Natural killer cell (primary cell): Measurements from ENCODE around the gene LPO. TPM values are rescaled to one million over a fixed set of nuclear protein-coding genes. Genes with fewer than 3 reads are reported as not detected.
A peak's percentile ranks its signal among the peaks of the same experiment; 100 is the strongest.

Experiments used
- ATAC-seq, 3 donors: fragments of 150-1000 bp in 2 of 3; fragments of 200-7000 bp in 1 of 3; cut with Tn5 transposase; 1 replicate in 1 of 3; 2 replicates in 2 of 3; pipeline ENCODE4 v1.10.0; 2021; ENCODE audit warnings: mild to moderate bottlenecking in 2 of 3, moderate library complexity in 2 of 3
- DNase-seq, 2 donors: peaks; one replicate each; pipeline versions ENCODE4 v3.0.0 to v3.0.0-alpha.2; 2013 to 2021; ENCODE audit warnings: mixed read lengths in 1 of 2
- H3K27ac ChIP-seq: one replicate; pipeline ENCODE4 v1.5.1; 2013; ENCODE audit warnings: mild to moderate bottlenecking, low read length
- H3K27me3 ChIP-seq: one replicate; pipeline ENCODE4 v1.6.1; 2013; ENCODE audit warnings: low read length; ENCODE audit not compliant: control insufficient read depth, insufficient read depth
- H3K36me3 ChIP-seq: one replicate; pipeline ENCODE4 v1.6.1; 2013; ENCODE audit warnings: low read length; ENCODE audit not compliant: control insufficient read depth, insufficient read depth
- H3K4me1 ChIP-seq: one replicate; pipeline ENCODE4 v1.6.1; 2013; ENCODE audit warnings: low read length; ENCODE audit not compliant: control insufficient read depth, insufficient read depth
- H3K4me3 ChIP-seq: one replicate; pipeline ENCODE4 v1.5.1; 2013; ENCODE audit warnings: low read length
- H3K9me3 ChIP-seq: one replicate; pipeline ENCODE4 v1.6.1; 2013; ENCODE audit warnings: low read length; ENCODE audit not compliant: control insufficient read depth, insufficient read depth
- H3K27ac Mint-ChIP-seq, 2 donors: one replicate each; pipeline ENCODE4 v1.8.0; 2022; ENCODE audit warnings: mild to moderate bottlenecking in 2 of 2, mixed read lengths in 2 of 2, moderate library complexity in 1 of 2
- H3K27me3 Mint-ChIP-seq, 2 donors: one replicate each; pipeline ENCODE4 v1.8.0; 2022; ENCODE audit warnings: low read depth in 2 of 2, mixed read lengths in 2 of 2
- H3K36me3 Mint-ChIP-seq: one replicate; pipeline ENCODE4 v1.8.0; 2022; ENCODE audit warnings: mixed read lengths
- H3K4me1 Mint-ChIP-seq, 2 donors: one replicate each; pipeline ENCODE4 v1.8.0; 2022; ENCODE audit warnings: mixed read lengths in 2 of 2
- H3K4me3 Mint-ChIP-seq: one replicate; pipeline ENCODE4 v1.8.0; 2022; ENCODE audit warnings: mild to moderate bottlenecking, moderate library complexity, mixed read lengths
- H3K9me3 Mint-ChIP-seq, 2 donors: one replicate each; pipeline ENCODE4 v1.8.0; 2022; ENCODE audit warnings: mixed read lengths in 2 of 2
- WGBS: methylation state at CpG from one replicate; pipeline ENCODE4 v1.1.7; 2013; ENCODE audit warnings: missing lambda C conversion rate; ENCODE audit not compliant: insufficient coverage; 5-methylcytosine and 5-hydroxymethylcytosine counted together
- intact Hi-C: fragments of 100-400 bp; cut with micrococcal nuclease; formaldehyde crosslinking; loops from one replicate; pipeline ENCODE4 v1.14.2; 2022
- total RNA-seq, 4 donors: library from RNA; stranded (reverse); fragments of 120-200 nt in 1 of 4; gene quantifications; one replicate each; pipeline versions ENCODE4 v1.2.3 to v1.2.4, GENCODE V29; 2013 to 2022
- TF ChIP-seq, protein P1 (sequence below): fragments of 200-600 bp; IDR thresholded peaks from one replicate; pipeline ENCODE4 v1.8.0; 2022; ENCODE audit warnings: antibody characterized with exemption

Gene LPO
- total RNA-seq, 3 donors from 2014 or later (not counting 1 experiment from before 2014, with no cell fraction given): not detected

DNA sequence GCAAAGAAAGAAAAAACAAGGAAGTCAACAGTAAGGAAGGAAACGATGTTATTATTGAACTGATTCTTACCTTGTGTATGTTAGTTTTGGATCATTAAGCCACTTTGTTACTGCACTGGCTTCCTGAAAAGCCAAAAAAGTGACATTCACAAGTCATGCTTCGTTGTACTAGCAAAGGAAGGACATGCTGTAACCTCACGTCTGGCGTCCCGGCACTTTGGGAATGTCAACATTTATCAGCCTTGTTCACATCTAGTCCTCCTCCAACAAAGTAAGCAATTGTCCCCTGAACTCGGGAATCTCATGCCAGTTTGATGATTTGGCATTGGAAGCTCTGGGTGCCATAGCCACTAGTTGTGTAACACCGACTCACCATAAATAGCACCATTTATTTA lies 18.6 kb upstream of the LPO start:
- Histone ChIP-seq H3K27ac (peak overlapping the region; percentile 77), H3K4me3 (peak overlapping the region; percentile 81), H3K36me3 (peaks cover 2% of the 10 kb centered on the region), H3K4me1 (peaks cover 14% of the 10 kb centered on the region), H3K27me3 (no peaks in the 10 kb centered on the region), H3K9me3 (no peaks in the 10 kb centered on the region)
- H3K4me3 Mint-ChIP-seq: peak overlapping the region; percentile 96
- 75% methylated on average over 7 of the region's 7 CpGs for WGBS
- peaks cover 18 to 22% of the 10 kb centered on the region in 2 donors for H3K4me1 Mint-ChIP-seq
- intact Hi-C loops: loop anchor here (2.0 kb wide), 1 partner anchor 213 kb away; the partner anchor contains the start of gene SRSF1
- no peaks in the 10 kb centered on the region for H3K36me3 Mint-ChIP-seq
- ATAC-seq: no peak
- DNase-seq: peak in 1 of 2 donors; percentile 29
- H3K27ac Mint-ChIP-seq: peak overlapping the region; percentile 94 to 95
- TF ChIP-seq, protein P1, sequence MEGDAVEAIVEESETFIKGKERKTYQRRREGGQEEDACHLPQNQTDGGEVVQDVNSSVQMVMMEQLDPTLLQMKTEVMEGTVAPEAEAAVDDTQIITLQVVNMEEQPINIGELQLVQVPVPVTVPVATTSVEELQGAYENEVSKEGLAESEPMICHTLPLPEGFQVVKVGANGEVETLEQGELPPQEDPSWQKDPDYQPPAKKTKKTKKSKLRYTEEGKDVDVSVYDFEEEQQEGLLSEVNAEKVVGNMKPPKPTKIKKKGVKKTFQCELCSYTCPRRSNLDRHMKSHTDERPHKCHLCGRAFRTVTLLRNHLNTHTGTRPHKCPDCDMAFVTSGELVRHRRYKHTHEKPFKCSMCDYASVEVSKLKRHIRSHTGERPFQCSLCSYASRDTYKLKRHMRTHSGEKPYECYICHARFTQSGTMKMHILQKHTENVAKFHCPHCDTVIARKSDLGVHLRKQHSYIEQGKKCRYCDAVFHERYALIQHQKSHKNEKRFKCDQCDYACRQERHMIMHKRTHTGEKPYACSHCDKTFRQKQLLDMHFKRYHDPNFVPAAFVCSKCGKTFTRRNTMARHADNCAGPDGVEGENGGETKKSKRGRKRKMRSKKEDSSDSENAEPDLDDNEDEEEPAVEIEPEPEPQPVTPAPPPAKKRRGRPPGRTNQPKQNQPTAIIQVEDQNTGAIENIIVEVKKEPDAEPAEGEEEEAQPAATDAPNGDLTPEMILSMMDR: no peak
- H3K27me3 Mint-ChIP-seq: peaks cover 3 to 18% of the 10 kb centered on the region in 2 donors
- no peaks in the 10 kb centered on the region for H3K9me3 Mint-ChIP-seq

DNA sequence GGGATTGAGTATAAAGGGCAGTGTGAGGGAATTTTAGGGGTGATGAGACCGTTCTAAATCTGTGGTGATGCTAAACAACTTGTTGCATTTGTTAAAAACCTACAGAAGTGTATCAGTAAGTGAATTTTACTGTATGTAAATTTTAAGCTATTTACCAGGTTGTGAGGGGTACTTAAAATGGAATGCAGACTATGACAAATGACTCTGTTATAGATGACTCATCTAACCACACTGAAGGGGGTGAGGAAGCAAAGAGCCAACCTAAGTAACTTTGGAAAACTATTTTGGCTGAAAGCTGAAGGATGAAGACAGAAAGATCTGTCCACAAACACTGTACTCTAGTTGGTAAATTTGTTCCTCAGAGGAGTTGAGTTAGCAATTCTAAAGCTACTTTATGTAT lies 14.1 kb upstream of the LPO start:
- TF ChIP-seq, protein P1: no peak
- Histone ChIP-seq H3K4me3 (no peak overlapping the region), H3K4me1 (peaks cover 7% of the 10 kb centered on the region), H3K36me3 (no peaks in the 10 kb centered on the region), H3K27me3 (no peaks in the 10 kb centered on the region), H3K9me3 (no peaks in the 10 kb centered on the region), H3K27ac (no peak overlapping the region)
- H3K9me3 Mint-ChIP-seq: no peaks in the 10 kb centered on the region
- H3K4me1 Mint-ChIP-seq: peaks cover 8 to 11% of the 10 kb centered on the region in 2 donors
- H3K36me3 Mint-ChIP-seq: no peaks in the 10 kb centered on the region
- ATAC-seq (no peak), DNase-seq (no peak)
- 50% methylated on average over 1 of the region's 1 CpG for WGBS
- H3K27ac Mint-ChIP-seq: no peak overlapping the region
- intact Hi-C loops: no loop called here
- H3K27me3 Mint-ChIP-seq: peaks cover 14 to 18% of the 10 kb centered on the region in 2 donors
- no peak overlapping the region for H3K4me3 Mint-ChIP-seq

DNA sequence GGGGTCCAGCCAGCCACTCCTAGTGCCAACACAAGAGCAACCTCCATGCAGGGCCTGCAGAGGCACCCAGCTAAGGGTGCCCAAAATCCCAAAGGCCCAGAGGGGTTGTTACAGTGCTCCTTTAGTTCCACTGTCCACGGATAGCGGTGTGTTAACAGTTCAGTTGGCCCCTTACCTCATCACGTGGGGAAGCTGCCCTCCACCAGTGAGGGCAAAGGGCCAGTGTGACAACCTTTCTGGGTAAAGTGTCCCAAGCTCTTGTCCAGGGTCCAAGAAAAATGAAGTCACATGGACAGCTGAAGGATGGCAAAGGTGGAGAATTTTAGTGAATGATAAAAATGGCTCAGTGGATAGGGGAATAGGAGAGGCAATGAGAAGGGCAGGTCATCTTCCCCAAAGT lies 10.7 kb upstream of the LPO start:
- ATAC-seq (no peak), DNase-seq (no peak)
- TF ChIP-seq, protein P1: no peak
- WGBS: 96% methylated on average over 3 of the region's 3 CpGs
- Mint-ChIP-seq H3K27me3 (peaks cover 14 to 17% of the 10 kb centered on the region in 2 donors), H3K4me1 (no peaks in the 10 kb centered on the region), H3K27ac (no peak overlapping the region), H3K4me3 (no peak overlapping the region), H3K9me3 (no peaks in the 10 kb centered on the region), H3K36me3 (no peaks in the 10 kb centered on the region)
- Histone ChIP-seq H3K9me3 (no peaks in the 10 kb centered on the region), H3K4me3 (no peak overlapping the region), H3K27me3 (no peaks in the 10 kb centered on the region), H3K27ac (no peak overlapping the region), H3K4me1 (peaks cover 10% of the 10 kb centered on the region), H3K36me3 (no peaks in the 10 kb centered on the region)
- intact Hi-C loops: no loop called here

DNA sequence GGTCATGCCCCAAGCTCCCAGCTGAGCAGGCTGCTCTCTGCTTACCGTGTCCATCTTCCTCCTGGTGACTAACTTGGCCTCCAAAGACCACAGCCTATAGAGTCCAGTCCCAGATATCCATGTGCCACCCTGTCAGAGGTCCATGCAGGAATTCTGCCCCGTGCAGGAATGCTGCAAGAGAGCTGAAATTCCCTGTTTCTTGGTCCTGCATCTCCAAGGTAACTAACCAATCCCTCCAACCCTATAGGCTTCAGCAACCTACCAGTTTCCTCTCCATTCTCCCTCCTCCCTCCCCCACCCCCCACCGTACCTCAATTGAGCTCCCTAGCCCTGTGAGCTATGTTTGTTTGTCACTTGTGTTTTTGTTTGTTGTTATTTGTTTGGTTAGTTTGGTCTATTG lies 9.7 kb upstream of the LPO start:
- H3K27me3 Mint-ChIP-seq: peaks cover 10 to 14% of the 10 kb centered on the region in 2 donors
- H3K4me1 ChIP-seq: peaks cover 15% of the 10 kb centered on the region
- no peaks in the 10 kb centered on the region for H3K9me3 ChIP-seq
- H3K36me3 ChIP-seq: no peaks in the 10 kb centered on the region
- ATAC-seq (no peak), DNase-seq (no peak)
- no peak overlapping the region for H3K27ac Mint-ChIP-seq
- TF ChIP-seq, protein P1: no peak
- H3K4me3 Mint-ChIP-seq: no peak overlapping the region
- no peak overlapping the region for H3K27ac ChIP-seq
- H3K36me3 Mint-ChIP-seq: no peaks in the 10 kb centered on the region
- intact Hi-C loops: no loop called here
- H3K27me3 ChIP-seq: no peaks in the 10 kb centered on the region
- WGBS: 67% methylated on average over 2 of the region's 3 CpGs
- no peak overlapping the region for H3K4me3 ChIP-seq
- H3K9me3 Mint-ChIP-seq: no peaks in the 10 kb centered on the region
- H3K4me1 Mint-ChIP-seq: no peaks in the 10 kb centered on the region
